ENCODE measurements around the gene GAK. TPM values are rescaled to one million over a fixed set of nuclear protein-coding genes. Genes with fewer than 3 reads are reported as not detected.

GAK gene
- total RNA-seq, 4 donors from 2014 or later = 50.6 to 1,098 (median 104) TPM

DNA sequence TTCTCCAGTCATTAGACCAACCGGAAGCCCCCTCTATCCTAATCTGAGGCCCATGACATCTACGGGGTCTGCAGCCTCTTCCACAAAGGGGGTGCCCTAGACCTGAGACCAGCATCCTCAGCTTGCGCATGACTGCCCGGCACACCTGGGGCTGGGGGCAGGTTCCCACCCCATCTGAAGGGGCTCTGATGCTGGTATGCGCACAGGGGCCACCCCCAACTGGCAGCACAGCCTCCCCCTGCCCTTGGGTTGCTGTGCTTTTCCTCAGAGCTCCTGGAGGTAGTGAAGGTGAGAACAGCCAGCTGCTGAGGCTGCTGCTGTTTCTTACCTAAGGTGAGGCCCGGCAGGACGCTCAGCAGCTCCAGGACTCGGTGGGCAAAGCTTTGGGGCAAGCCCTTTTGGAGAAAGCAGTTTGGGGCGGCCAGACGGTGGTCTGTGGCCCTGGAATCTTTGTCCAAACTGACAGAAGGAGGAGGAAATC lies 87.3 kb downstream of the GAK start:
- Histone ChIP-seq H3K4me1 (peaks cover 0 to 7% of the 10 kb centered on the region in 2 donors), H3K9me3 (no peaks in the 10 kb centered on the region), H3K36me3 (no peaks in the 10 kb centered on the region), H3K27ac (no peak overlapping the region), H3K27me3 (no peaks in the 10 kb centered on the region), H3K4me3 (no peak overlapping the region)
- DNase-seq = no peak
- TF ChIP-seq, protein P1, sequence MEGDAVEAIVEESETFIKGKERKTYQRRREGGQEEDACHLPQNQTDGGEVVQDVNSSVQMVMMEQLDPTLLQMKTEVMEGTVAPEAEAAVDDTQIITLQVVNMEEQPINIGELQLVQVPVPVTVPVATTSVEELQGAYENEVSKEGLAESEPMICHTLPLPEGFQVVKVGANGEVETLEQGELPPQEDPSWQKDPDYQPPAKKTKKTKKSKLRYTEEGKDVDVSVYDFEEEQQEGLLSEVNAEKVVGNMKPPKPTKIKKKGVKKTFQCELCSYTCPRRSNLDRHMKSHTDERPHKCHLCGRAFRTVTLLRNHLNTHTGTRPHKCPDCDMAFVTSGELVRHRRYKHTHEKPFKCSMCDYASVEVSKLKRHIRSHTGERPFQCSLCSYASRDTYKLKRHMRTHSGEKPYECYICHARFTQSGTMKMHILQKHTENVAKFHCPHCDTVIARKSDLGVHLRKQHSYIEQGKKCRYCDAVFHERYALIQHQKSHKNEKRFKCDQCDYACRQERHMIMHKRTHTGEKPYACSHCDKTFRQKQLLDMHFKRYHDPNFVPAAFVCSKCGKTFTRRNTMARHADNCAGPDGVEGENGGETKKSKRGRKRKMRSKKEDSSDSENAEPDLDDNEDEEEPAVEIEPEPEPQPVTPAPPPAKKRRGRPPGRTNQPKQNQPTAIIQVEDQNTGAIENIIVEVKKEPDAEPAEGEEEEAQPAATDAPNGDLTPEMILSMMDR (IDR thresholded peaks at IDR 0.05) = no peak
- TF ChIP-seq POLR2A (IDR thresholded peaks at IDR 0.05) = no peak
- intact Hi-C loops (cut with DNase I; ENCODE audit: low total_unique reads) = no loop called here

DNA sequence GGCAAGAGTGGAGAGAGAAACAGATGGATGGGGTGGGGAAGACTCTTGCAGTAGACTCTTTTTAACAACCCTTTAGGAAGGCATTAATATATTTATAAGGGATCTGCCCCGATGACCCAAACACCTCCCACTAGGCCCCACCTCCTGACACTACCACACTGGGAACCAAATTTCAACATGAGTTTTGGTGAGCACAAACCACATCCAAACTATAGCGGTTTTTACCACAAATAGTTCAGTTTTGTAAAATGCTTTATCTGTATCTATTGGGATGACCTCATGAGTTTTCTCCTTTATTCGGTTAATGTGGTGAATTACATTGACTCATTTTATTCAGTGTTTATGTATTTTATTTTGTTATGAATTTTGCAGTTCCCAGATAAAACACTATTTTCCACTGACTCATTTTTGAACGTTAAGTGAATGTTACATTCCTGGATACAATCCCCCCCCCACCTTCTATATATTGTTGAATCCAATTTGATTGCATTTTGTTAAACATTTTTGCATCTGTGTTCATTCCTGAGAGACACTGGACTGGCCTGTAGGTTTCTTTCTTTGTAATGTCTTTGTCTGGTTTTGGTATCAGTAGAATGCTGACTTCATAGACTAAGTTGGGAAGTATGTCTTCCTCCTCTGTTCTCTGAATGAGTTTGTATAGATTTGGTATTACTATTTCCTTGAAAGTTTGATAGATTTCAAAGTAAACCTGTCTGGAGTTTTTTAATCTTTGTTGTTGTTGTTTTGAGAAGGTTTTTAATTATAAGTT lies 92.3 kb downstream of the GAK start:
- no peak for TF ChIP-seq POLR2A (IDR thresholded peaks at IDR 0.05)
- TF ChIP-seq, protein P1 (IDR thresholded peaks at IDR 0.05) = no peak
- H3K4me3 ChIP-seq = no peak overlapping the region
- peaks cover 0 to 20% of the 10 kb centered on the region in 2 donors for H3K9me3 ChIP-seq
- H3K4me1 ChIP-seq = no peaks in the 10 kb centered on the region
- no peak overlapping the region for H3K27ac ChIP-seq
- intact Hi-C loops (cut with DNase I; ENCODE audit: low total_unique reads) = no loop called here
- no peak for DNase-seq
- H3K36me3 ChIP-seq = no peaks in the 10 kb centered on the region
- no peaks in the 10 kb centered on the region for H3K27me3 ChIP-seq

DNA sequence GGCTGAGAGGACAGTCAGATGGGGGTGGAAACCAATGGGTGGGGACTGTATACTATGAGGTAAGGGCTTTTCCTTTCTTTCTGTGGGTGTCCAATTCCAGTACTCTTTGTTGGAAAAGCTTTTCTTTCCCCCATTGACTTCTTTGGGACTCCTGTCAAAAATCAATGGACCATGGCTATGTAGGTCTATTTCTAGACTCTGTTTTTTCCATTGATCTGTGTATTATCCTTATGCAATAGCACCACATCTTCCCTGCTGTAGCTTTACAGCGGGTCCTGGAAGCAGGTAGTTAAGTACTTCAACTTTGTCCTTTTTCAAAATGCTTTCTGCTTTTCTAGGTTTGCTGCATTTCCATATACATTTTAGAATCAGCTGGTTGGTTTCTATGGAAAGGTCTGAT lies 94.3 kb downstream of the GAK start:
- no peaks in the 10 kb centered on the region for H3K27me3 ChIP-seq
- no peak overlapping the region for H3K4me3 ChIP-seq
- no peaks in the 10 kb centered on the region for H3K36me3 ChIP-seq
- H3K4me1 ChIP-seq = no peaks in the 10 kb centered on the region
- TF ChIP-seq, protein P1 (IDR thresholded peaks at IDR 0.05) = no peak
- TF ChIP-seq POLR2A (IDR thresholded peaks at IDR 0.05) = no peak
- H3K9me3 ChIP-seq = peaks cover 0 to 20% of the 10 kb centered on the region in 2 donors
- intact Hi-C loops (cut with DNase I; ENCODE audit: low total_unique reads) = no loop called here
- no peak overlapping the region for H3K27ac ChIP-seq
- no peak for DNase-seq

DNA sequence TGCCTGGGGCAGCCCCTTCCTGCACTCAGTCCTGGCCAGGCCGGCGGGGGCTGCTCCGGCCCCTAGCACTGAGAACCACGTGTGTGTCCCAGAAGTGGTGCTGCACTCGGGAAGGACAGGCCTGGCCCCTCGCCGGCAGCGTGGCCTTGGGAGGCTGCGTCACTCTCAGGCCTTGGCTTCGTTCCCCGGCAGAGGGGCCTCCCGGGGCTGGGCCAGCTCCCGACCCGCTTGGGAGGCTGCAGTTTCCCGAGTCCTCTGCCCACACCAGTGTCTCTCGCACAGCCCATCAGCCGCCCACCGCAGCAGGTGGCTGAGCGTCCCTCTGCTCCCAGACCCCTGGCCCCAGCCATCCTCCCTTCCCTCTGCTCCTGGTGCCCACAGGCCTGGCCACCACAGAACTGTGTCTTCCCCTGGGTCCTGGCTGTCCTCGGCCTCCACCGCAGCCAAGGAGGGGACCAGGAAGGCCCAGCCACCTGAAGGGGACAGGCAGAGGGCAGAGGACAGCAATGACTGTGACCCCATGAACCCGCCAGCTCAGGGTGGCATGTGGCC lies 95.3 kb downstream of the GAK start:
- no peak overlapping the region for H3K4me3 ChIP-seq
- no peaks in the 10 kb centered on the region for H3K36me3 ChIP-seq
- no peak for DNase-seq
- H3K4me1 ChIP-seq = no peaks in the 10 kb centered on the region
- H3K27me3 ChIP-seq = no peaks in the 10 kb centered on the region
- no peak for TF ChIP-seq POLR2A (IDR thresholded peaks at IDR 0.05)
- TF ChIP-seq, protein P1 (IDR thresholded peaks at IDR 0.05) = no peak
- no peak overlapping the region for H3K27ac ChIP-seq
- peaks cover 0 to 24% of the 10 kb centered on the region in 2 donors for H3K9me3 ChIP-seq
- intact Hi-C loops (cut with DNase I; ENCODE audit: low total_unique reads) = no loop called here

DNA sequence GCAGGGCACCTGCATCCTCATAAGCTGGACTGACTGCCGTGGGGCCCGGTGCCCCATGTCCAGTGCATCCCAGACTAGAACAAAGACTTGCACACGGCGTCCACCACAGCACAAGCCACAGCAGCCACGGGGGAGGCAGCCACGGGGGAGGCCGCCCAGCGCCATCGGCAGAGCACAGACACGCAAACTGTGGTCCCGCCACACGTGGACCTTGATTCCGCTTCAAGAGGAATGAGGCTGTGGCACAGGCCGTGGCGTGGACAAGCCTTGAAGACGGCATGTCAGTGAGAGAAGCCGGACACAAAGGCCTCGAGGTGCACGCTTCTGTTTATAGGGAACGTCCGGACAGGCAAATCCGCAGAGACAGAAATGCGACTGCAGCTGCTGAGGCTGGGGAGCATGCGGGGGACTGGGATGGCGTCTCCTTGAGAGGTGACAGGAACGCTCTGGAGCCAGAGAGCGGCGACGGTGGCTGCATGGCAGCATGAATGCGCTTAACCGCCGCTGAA lies 96.1 kb downstream of the GAK start:
- Histone ChIP-seq H3K36me3 (no peaks in the 10 kb centered on the region), H3K4me3 (no peak overlapping the region), H3K27me3 (no peaks in the 10 kb centered on the region), H3K9me3 (peaks cover 0 to 24% of the 10 kb centered on the region in 2 donors), H3K4me1 (no peaks in the 10 kb centered on the region), H3K27ac (no peak overlapping the region)
- intact Hi-C loops (cut with DNase I; ENCODE audit: low total_unique reads) = no loop called here
- no peak for DNase-seq
- TF ChIP-seq POLR2A (IDR thresholded peaks at IDR 0.05) = no peak
- TF ChIP-seq, protein P1 (IDR thresholded peaks at IDR 0.05) = no peak
